Smooth muscle cell (in vitro differentiated cells): ENCODE measurements around the gene RBMS2. TPM values are rescaled to one million over a fixed set of nuclear protein-coding genes. Genes with fewer than 3 reads are reported as not detected.

ENCODE experiments used
- DNase-seq: peaks from one replicate; lab custom pipeline; 2025; ENCODE audit not compliant: unreplicated experiment; lab: John Stamatoyannopoulos, UW
- H2AFZ ChIP-seq: fragments of 200-600 bp; sonication (generic); 2 replicates; pipeline ENCODE4 v1.6.0; 2016; ENCODE audit warnings: antibody characterized with exemption, low read depth, mild to moderate bottlenecking
- H3F3A ChIP-seq: fragments of 200-600 bp; sonication (generic); 2 replicates; pipeline ENCODE4 v1.6.0; 2017; ENCODE audit warnings: antibody characterized with exemption, low read depth
- H3K27ac ChIP-seq: fragments of 200-600 bp; sonication (generic); 2 replicates; pipeline ENCODE4 v1.5.1; 2016; ENCODE audit warnings: low read depth, mild to moderate bottlenecking
- H3K27me3 ChIP-seq: fragments of 200-600 bp; sonication (generic); 2 replicates; pipeline ENCODE4 v1.6.1; 2016; ENCODE audit warnings: low read depth, mild to moderate bottlenecking
- H3K36me3 ChIP-seq: fragments of 200-600 bp; sonication (generic); 2 replicates; pipeline ENCODE4 v1.5.1; 2016; ENCODE audit warnings: low read depth
- H3K4me1 ChIP-seq: fragments of 200-600 bp; sonication (generic); 2 replicates; pipeline ENCODE4 v1.5.1; 2016; ENCODE audit warnings: low read depth
- H3K4me2 ChIP-seq: fragments of 200-600 bp; sonication (generic); 2 replicates; pipeline ENCODE4 v1.6.0; 2016; ENCODE audit warnings: mild to moderate bottlenecking
- H3K4me3 ChIP-seq: fragments of 200-600 bp; sonication (generic); 2 replicates; pipeline ENCODE4 v1.5.1; 2016; ENCODE audit warnings: mild to moderate bottlenecking
- H3K79me2 ChIP-seq: fragments of 200-600 bp; sonication (generic); 2 replicates; pipeline ENCODE4 v1.6.0; 2016; ENCODE audit warnings: low read depth, mild to moderate bottlenecking
- H3K9ac ChIP-seq: fragments of 200-600 bp; sonication (generic); 2 replicates; pipeline ENCODE4 v1.6.0; 2016; ENCODE audit warnings: low read depth
- H3K9me3 ChIP-seq: fragments of 200-600 bp; sonication (generic); replicated peaks from 2 replicates; pipeline ENCODE4 v1.5.1; 2016; ENCODE audit warnings: low read depth
- H4K20me1 ChIP-seq: fragments of 200-600 bp; sonication (generic); 2 replicates; pipeline ENCODE4 v1.6.0; 2016; ENCODE audit warnings: low read depth
- WGBS: methylation state at CpG from one replicate; pipeline ENCODE4 v1.1.7; 2016; ENCODE audit warnings: low lambda C conversion rate; 5-methylcytosine and 5-hydroxymethylcytosine counted together
- polyA plus RNA-seq: library from polyadenylated mRNA; unstranded; fragments of >200 nt; fragmentation: Nextera tagmentation; extraction: Ambion mirVana; gene quantifications from 2 replicates; pipeline ENCODE4 v1.2.1, GENCODE V29; 2016
- total RNA-seq: library from RNA; depleted of rRNA; stranded (reverse); fragments of >200 nt; gene quantifications from 2 replicates; pipeline ENCODE4 v1.2.3, GENCODE V29; 2014
- TF ChIP-seq, protein P1 (sequence below): fragments of 200-600 bp; sonication (generic); IDR thresholded peaks from 2 replicates; pipeline ENCODE4 v1.5.1; 2017; ENCODE audit warnings: borderline replicate concordance, mild to moderate bottlenecking, antibody characterized with exemption; ENCODE audit not compliant: insufficient read depth, poor library complexity, severe bottlenecking

The RBMS2 gene
- total and polyA plus RNA-seq, 2 experiments from 2014 or later: 16.8 to 20.6 TPM

DNA sequence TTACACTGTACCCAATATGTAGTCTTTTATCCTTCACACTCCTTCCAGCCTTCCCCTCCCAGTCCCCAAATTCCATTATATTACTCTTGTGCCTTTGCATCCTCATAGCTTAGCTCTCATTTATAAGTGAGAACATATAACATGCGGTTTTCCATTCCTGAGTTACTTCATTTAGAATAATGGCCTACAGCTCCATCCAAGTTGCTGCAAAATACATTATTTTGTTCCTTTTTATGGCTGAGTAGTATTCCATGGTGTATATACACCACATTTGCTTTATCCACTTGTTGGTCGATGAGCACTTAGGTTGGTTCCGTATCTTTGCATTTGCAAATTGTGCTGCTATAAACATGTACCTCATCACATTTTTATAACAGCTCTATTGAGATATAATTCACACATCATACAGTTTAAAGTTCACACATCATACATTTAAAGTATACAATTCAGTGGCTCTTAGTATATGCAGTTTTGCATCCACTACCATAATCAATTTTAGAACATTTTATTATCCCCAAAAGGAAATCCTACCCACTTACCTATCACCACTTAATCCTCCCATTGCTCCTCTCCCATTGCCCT is 23.5 kb downstream of the RBMS2 start:
- no peaks in the 10 kb centered on the region for H3K36me3 ChIP-seq
- H3F3A ChIP-seq: no peaks in the 10 kb centered on the region
- no peak overlapping the region for H3K4me3 ChIP-seq
- H2AFZ ChIP-seq: no peak overlapping the region
- no peak for DNase-seq
- H4K20me1 ChIP-seq: peaks cover 85% of the 10 kb centered on the region
- no peak overlapping the region for H3K9ac ChIP-seq
- peaks cover 11% of the 10 kb centered on the region for H3K79me2 ChIP-seq
- no peaks in the 10 kb centered on the region for H3K4me1 ChIP-seq
- H3K4me2 ChIP-seq: no peak overlapping the region
- no peaks in the 10 kb centered on the region for H3K27me3 ChIP-seq
- WGBS: 100% methylated on average over 3 of the region's 3 CpGs
- TF ChIP-seq, protein P1, sequence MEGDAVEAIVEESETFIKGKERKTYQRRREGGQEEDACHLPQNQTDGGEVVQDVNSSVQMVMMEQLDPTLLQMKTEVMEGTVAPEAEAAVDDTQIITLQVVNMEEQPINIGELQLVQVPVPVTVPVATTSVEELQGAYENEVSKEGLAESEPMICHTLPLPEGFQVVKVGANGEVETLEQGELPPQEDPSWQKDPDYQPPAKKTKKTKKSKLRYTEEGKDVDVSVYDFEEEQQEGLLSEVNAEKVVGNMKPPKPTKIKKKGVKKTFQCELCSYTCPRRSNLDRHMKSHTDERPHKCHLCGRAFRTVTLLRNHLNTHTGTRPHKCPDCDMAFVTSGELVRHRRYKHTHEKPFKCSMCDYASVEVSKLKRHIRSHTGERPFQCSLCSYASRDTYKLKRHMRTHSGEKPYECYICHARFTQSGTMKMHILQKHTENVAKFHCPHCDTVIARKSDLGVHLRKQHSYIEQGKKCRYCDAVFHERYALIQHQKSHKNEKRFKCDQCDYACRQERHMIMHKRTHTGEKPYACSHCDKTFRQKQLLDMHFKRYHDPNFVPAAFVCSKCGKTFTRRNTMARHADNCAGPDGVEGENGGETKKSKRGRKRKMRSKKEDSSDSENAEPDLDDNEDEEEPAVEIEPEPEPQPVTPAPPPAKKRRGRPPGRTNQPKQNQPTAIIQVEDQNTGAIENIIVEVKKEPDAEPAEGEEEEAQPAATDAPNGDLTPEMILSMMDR: no peak
- H3K27ac ChIP-seq: no peak overlapping the region
- no peaks in the 10 kb centered on the region for H3K9me3 ChIP-seq

DNA sequence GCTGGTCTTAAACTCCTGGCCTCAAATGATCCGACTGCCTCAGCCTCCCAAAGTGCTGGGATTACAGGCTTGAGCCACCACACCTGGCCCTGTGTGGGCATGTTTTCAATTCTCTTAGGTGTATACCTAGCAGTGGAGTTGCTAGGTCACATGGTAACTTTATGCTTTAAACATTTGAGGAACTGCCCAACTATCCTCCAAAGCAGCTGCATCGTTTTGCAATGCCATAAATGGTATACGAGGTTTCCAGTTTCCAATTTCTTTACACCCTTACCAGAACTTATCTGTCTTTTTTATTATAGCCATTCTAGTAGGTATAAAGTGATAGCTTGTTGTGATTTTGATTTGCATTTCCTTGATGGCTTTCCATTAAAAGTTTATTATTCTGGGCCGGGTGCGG is 25.1 kb downstream of the RBMS2 start:
- no peak overlapping the region for H3K27ac ChIP-seq
- TF ChIP-seq, protein P1: no peak
- no peak for DNase-seq
- no peaks in the 10 kb centered on the region for H3K4me1 ChIP-seq
- no peaks in the 10 kb centered on the region for H3K36me3 ChIP-seq
- H3K4me2 ChIP-seq: no peak overlapping the region
- H3K79me2 ChIP-seq: peaks cover 18% of the 10 kb centered on the region
- H3F3A ChIP-seq: no peaks in the 10 kb centered on the region
- H3K4me3 ChIP-seq: no peak overlapping the region
- 93% methylated on average over 5 of the region's 5 CpGs for WGBS
- H2AFZ ChIP-seq: no peak overlapping the region
- no peak overlapping the region for H3K9ac ChIP-seq
- no peaks in the 10 kb centered on the region for H3K27me3 ChIP-seq
- peaks cover 85% of the 10 kb centered on the region for H4K20me1 ChIP-seq
- H3K9me3 ChIP-seq: no peaks in the 10 kb centered on the region

DNA sequence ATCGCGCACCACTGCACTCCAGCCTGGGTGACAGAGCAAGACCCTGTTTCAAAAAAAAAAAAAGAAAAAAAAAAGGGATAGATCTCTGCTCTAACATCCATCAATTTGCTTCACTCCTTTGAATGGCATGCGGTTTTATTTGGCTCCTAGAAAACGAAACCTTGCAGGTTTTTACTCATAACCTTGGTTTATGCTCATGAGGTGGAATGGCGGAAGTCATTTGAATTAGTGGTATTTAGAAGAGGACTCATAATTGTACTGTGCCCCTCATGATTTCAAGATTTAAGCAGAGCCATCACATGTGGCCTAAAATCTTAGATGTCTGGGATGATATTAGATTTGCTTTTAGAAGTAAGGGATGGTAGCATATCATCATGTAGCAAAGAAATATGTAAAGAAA is 29.4 kb downstream of the RBMS2 start:
- Histone ChIP-seq H3K36me3 (no peaks in the 10 kb centered on the region), H3K4me2 (no peak overlapping the region), H3K4me3 (no peak overlapping the region), H3K9ac (no peak overlapping the region), H3K27ac (no peak overlapping the region), H2AFZ (no peak overlapping the region), H4K20me1 (peaks cover 93% of the 10 kb centered on the region), H3K4me1 (no peaks in the 10 kb centered on the region), H3K9me3 (no peaks in the 10 kb centered on the region), H3F3A (no peaks in the 10 kb centered on the region), H3K27me3 (no peaks in the 10 kb centered on the region), H3K79me2 (peaks cover 30% of the 10 kb centered on the region)
- no peak for DNase-seq
- 92% methylated on average over 5 of the region's 5 CpGs for WGBS
- TF ChIP-seq, protein P1: no peak

DNA sequence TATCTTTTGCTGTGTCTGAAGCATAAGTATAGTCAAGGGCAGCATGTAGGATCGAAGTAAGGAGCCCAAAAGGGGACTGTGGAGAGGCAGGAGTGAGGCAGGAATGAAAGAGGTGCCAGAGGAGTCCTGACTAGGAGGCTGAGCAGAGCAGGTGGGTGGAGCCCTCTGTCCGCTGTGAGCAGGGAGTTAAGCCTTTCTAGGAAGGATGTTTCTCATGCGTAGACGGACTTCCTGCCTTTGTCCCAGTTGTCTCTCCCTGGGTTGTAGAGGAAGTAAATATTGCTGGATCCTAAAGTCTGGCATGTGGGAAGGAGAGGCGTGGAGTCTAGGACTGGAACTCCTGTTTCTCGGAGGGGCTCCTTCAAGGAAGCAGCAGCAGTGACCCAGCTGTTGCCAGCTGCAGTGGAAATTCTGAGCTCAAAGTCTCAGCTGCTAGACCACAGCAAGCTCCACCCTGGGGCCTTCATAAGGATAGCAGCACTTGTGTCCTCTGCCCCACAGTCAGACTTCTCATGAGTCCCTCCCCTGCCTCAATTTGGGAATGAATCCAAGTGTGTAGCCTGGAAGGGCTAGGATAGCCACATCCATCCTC is 44.0 kb downstream of the RBMS2 start:
- H2AFZ ChIP-seq: no peak overlapping the region
- no peaks in the 10 kb centered on the region for H3K9me3 ChIP-seq
- H3K4me3 ChIP-seq: no peak overlapping the region
- peak; percentile 28 for DNase-seq
- no peaks in the 10 kb centered on the region for H3K36me3 ChIP-seq
- peaks cover 13% of the 10 kb centered on the region for H4K20me1 ChIP-seq
- peak overlapping the region; percentile 68 for H3K4me2 ChIP-seq
- TF ChIP-seq, protein P1: no peak
- peaks cover under 1% of the 10 kb centered on the region for H3K4me1 ChIP-seq
- peak overlapping the region; percentile 69 for H3K27ac ChIP-seq
- WGBS: 27% methylated on average over 6 of the region's 6 CpGs
- H3K27me3 ChIP-seq: no peaks in the 10 kb centered on the region
- no peak overlapping the region for H3K9ac ChIP-seq
- H3K79me2 ChIP-seq: no peaks in the 10 kb centered on the region
- no peaks in the 10 kb centered on the region for H3F3A ChIP-seq
